ENCODE measurements around the gene FXYD5.

Gene FXYD5

DNA sequence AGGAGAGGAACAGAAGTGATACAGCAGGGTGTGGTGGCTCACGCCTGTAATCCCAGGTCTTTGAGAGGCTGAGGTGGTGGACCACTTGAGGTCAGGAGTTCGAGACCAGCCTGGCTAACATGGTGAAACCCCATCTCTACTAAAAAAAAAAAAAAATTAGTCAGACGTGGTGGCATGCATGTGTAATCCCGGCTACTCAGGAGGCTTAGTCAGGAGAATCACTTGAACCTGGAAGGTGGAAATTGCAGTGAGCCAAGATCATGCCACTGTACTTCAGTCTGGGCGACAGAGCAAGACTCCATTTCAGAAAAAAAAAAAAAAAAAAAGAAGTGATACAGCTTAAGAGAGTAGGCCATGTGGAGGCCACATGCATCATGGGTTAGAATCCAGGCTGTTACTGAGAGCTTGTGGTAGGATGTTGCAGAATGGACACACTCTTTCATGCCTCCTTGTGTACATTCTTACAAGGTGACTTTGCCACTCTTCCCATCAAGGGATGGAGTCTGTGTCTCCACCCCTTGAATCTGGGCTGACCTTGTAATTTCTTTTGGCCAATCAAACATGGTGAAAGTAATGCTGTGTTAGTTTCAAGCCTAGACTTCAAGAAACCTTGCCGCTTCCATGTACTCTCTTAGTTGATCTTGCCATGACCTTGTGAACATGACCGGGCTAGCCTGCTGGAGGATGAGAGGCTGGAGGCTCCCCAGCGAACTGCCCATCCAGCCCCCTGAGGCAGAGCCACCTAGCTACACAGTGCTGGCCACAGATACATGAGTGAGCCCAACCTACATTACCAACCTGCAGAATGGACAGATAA lies 61.7 kb downstream of the FXYD5 start:
- H3K27ac ChIP-seq (ENCODE audit: poor library complexity, severe bottlenecking): no peak overlapping the region
- TF ChIP-seq, protein P1, sequence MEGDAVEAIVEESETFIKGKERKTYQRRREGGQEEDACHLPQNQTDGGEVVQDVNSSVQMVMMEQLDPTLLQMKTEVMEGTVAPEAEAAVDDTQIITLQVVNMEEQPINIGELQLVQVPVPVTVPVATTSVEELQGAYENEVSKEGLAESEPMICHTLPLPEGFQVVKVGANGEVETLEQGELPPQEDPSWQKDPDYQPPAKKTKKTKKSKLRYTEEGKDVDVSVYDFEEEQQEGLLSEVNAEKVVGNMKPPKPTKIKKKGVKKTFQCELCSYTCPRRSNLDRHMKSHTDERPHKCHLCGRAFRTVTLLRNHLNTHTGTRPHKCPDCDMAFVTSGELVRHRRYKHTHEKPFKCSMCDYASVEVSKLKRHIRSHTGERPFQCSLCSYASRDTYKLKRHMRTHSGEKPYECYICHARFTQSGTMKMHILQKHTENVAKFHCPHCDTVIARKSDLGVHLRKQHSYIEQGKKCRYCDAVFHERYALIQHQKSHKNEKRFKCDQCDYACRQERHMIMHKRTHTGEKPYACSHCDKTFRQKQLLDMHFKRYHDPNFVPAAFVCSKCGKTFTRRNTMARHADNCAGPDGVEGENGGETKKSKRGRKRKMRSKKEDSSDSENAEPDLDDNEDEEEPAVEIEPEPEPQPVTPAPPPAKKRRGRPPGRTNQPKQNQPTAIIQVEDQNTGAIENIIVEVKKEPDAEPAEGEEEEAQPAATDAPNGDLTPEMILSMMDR (IDR thresholded peaks at IDR 0.05; ENCODE audit: poor library complexity, severe bottlenecking): no peak
- ATAC-seq (ENCODE audit: low read depth) (no peak), DNase-seq (ENCODE audit: low spot score) (no peak)
- peaks cover 5% of the 10 kb centered on the region for H3K27me3 ChIP-seq (ENCODE audit: insufficient read depth, poor library complexity, severe bottlenecking)
- no peak overlapping the region for H3K4me3 ChIP-seq (ENCODE audit: severe bottlenecking)
- peaks cover 12% of the 10 kb centered on the region for H3K4me1 ChIP-seq (ENCODE audit: insufficient read depth, poor library complexity, severe bottlenecking)
- no peaks in the 10 kb centered on the region for H3K9me3 ChIP-seq (ENCODE audit: severe bottlenecking)
- H3K36me3 ChIP-seq (ENCODE audit: low read depth): no peaks in the 10 kb centered on the region

DNA sequence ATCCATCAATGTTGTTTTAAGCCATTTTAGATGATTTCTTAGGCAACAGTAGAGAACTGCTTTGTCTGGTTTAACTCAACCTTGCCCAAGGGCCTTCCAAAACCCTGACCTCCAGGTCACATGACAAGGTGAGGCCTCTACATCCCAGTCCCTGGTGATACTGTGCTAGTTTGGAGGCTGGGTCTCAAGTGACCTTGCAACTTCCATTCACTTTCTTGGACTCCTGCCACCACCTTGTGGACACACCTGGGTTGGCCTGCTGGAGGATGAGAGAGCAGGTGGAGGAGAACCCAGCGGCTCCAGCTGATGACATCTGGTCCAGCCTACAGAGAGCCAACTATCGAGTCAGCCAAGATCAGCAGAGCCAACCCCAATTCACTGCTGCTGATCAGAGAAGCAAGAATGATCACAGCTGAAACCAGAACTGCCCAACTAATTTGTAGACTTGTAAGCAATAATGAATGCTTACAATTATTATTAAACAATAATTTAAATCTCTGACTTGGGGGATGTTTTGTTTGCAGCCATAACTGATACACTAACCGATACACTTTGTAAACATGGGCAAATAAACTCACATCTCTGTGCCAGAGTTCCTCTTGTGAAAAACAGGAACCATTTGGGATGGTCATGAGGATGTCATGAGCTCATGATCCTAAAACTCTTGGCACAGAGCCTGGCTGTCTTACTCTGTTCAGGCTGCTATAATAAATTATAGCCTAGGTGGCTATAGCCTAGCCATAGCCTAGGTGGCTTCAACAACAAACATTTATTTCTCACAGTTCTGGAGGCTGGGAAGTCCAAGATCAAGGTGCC lies 62.5 kb downstream of the FXYD5 start:
- H3K9me3 ChIP-seq (ENCODE audit: severe bottlenecking): no peaks in the 10 kb centered on the region
- no peak for DNase-seq (ENCODE audit: low spot score)
- H3K4me1 ChIP-seq (ENCODE audit: insufficient read depth, poor library complexity, severe bottlenecking): peaks cover 12% of the 10 kb centered on the region
- no peak overlapping the region for H3K27ac ChIP-seq (ENCODE audit: poor library complexity, severe bottlenecking)
- no peaks in the 10 kb centered on the region for H3K36me3 ChIP-seq (ENCODE audit: low read depth)
- H3K4me3 ChIP-seq (ENCODE audit: severe bottlenecking): no peak overlapping the region
- TF ChIP-seq, protein P1 (IDR thresholded peaks at IDR 0.05; ENCODE audit: poor library complexity, severe bottlenecking): peak; percentile 6
- peaks cover 5% of the 10 kb centered on the region for H3K27me3 ChIP-seq (ENCODE audit: insufficient read depth, poor library complexity, severe bottlenecking)
- ATAC-seq (ENCODE audit: low read depth): no peak

DNA sequence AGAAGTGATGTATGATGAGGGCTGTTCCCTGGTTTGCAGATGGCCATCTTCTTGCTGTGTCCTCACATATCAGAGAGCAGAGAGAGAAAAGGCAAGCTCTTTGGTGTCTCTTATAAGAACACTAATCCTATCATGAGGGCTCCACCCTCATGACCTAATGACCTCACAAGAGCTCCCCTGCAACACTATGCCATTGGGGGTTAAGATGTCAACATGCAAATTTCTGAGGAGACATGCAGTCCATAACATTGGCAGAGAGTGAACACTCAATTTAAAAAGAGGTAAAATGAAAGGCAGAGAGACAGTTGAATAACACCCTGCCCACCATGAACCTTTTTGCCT lies 63.1 kb downstream of the FXYD5 start:
- ATAC-seq (ENCODE audit: low read depth) (no peak), DNase-seq (ENCODE audit: low spot score) (no peak)
- peaks cover 12% of the 10 kb centered on the region for H3K4me1 ChIP-seq (ENCODE audit: insufficient read depth, poor library complexity, severe bottlenecking)
- no peak overlapping the region for H3K27ac ChIP-seq (ENCODE audit: poor library complexity, severe bottlenecking)
- no peak overlapping the region for H3K4me3 ChIP-seq (ENCODE audit: severe bottlenecking)
- peaks cover under 1% of the 10 kb centered on the region for H3K27me3 ChIP-seq (ENCODE audit: insufficient read depth, poor library complexity, severe bottlenecking)
- H3K36me3 ChIP-seq (ENCODE audit: low read depth): no peaks in the 10 kb centered on the region
- H3K9me3 ChIP-seq (ENCODE audit: severe bottlenecking): no peaks in the 10 kb centered on the region
- TF ChIP-seq, protein P1 (IDR thresholded peaks at IDR 0.05; ENCODE audit: poor library complexity, severe bottlenecking): no peak

DNA sequence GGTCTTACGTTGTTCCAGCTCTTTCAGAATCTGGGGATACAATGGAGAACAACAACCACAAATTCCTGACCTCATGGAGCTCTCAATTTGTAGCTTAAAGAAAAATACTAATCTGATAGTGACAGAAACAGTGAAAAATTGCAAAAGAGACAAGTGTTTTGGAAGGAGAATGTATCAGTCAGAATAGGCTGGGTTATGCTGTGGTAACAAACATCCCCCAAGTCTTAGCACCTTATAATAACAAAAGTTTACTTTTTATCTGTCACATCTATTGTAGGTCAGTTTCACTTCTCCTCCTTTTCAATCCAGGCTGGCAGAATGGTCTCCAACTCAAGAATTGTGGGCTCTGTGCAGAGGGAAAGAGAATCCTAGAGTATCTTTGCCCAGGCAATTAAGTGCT lies 64.5 kb downstream of the FXYD5 start:
- Histone ChIP-seq H3K4me3 (ENCODE audit: severe bottlenecking) (no peak overlapping the region), H3K9me3 (ENCODE audit: severe bottlenecking) (no peaks in the 10 kb centered on the region), H3K27me3 (ENCODE audit: insufficient read depth, poor library complexity, severe bottlenecking) (no peaks in the 10 kb centered on the region), H3K27ac (ENCODE audit: poor library complexity, severe bottlenecking) (no peak overlapping the region), H3K36me3 (ENCODE audit: low read depth) (no peaks in the 10 kb centered on the region), H3K4me1 (ENCODE audit: insufficient read depth, poor library complexity, severe bottlenecking) (peaks cover 7% of the 10 kb centered on the region)
- ATAC-seq (ENCODE audit: low read depth): no peak
- DNase-seq (ENCODE audit: low spot score): no peak
- TF ChIP-seq, protein P1 (IDR thresholded peaks at IDR 0.05; ENCODE audit: poor library complexity, severe bottlenecking): no peak

All from RWPE2 (cell line).